ENCODE data around the gene RAB24. TPM values are rescaled to one million over a fixed set of nuclear protein-coding genes. Genes with fewer than 3 reads are reported as not detected.

RAB24 gene
- total and polyA plus RNA-seq, 7 donors, result 14.9 to 38.2 (median 21.1) TPM

GRCh38 chr5:177350776-177351391 is 47.4 kb upstream of the RAB24 start:
- peaks cover 21% of the 10 kb centered on the region for H3K4me1 ChIP-seq
- 13 to 15% (median 14%) methylated on average over 19 of the region's 19 CpGs for WGBS, 3 donors
- H3K4me3 ChIP-seq, result peak overlapping the region; percentile 94
- no peaks in the 10 kb centered on the region for H3K9me3 ChIP-seq
- ATAC-seq (peak in 3 of 4 donors; percentile 31 to 39 (median 31)), DNase-seq (peak in 1 of 2 donors; percentile 57)
- H3K27me3 ChIP-seq (ENCODE audit: insufficient read depth in 3 of 3, low read length in 2 of 3), result no peaks in the 10 kb centered on the region
- no peak for TF ChIP-seq CTCF (IDR thresholded peaks at IDR 0.05)
- intact Hi-C loops (cut with DNase I), result loop anchor here in 1 of 2 donors (5.0 kb wide), 1 partner anchor 39 kb away; the partner anchor contains the start of gene MXD3
- H3K36me3 ChIP-seq (ENCODE audit: insufficient read depth in 1 of 2, low read depth in 1 of 2), result peaks cover 9 to 26% of the 10 kb centered on the region in 2 donors
- H3K27ac ChIP-seq, result peak overlapping the region; percentile 94

GRCh38 chr5:177349762-177350161 is 46.2 kb upstream of the RAB24 start:
- ATAC-seq (no peak), DNase-seq (no peak)
- Histone ChIP-seq H3K36me3 (ENCODE audit: insufficient read depth in 1 of 2, low read depth in 1 of 2) (peaks cover 9 to 28% of the 10 kb centered on the region in 2 donors), H3K27ac (no peak overlapping the region), H3K4me3 (peak overlapping the region; percentile 94), H3K27me3 (ENCODE audit: insufficient read depth in 3 of 3, low read length in 2 of 3) (no peaks in the 10 kb centered on the region), H3K4me1 (peaks cover 21% of the 10 kb centered on the region), H3K9me3 (no peaks in the 10 kb centered on the region)
- intact Hi-C loops (cut with DNase I), result loop anchor here in 1 of 2 donors (5.0 kb wide), 1 partner anchor 37 kb away; the partner anchor contains the start of gene MXD3
- WGBS, 3 donors, result 81 to 91% (median 88%) methylated on average over 5 of the region's 5 CpGs
- TF ChIP-seq CTCF (IDR thresholded peaks at IDR 0.05), result no peak

GRCh38 chr5:177349362-177349647 is 45.8 kb upstream of the RAB24 start:
- WGBS, 3 donors, result 68 to 75% (median 71%) methylated on average over 3 of the region's 3 CpGs
- Histone ChIP-seq H3K9me3 (no peaks in the 10 kb centered on the region), H3K36me3 (ENCODE audit: insufficient read depth in 1 of 2, low read depth in 1 of 2) (peaks cover 9 to 33% of the 10 kb centered on the region in 2 donors), H3K4me1 (peaks cover 21% of the 10 kb centered on the region), H3K27ac (no peak overlapping the region), H3K27me3 (ENCODE audit: insufficient read depth in 3 of 3, low read length in 2 of 3) (no peaks in the 10 kb centered on the region), H3K4me3 (peak overlapping the region; percentile 4)
- ATAC-seq, result no peak
- no peak for DNase-seq
- no peak for TF ChIP-seq CTCF (IDR thresholded peaks at IDR 0.05)
- intact Hi-C loops (cut with DNase I), result no loop called here

GRCh38 chr5:177347699-177348098 is 44.2 kb upstream of the RAB24 start:
- Histone ChIP-seq H3K27ac (no peak overlapping the region), H3K27me3 (ENCODE audit: insufficient read depth in 3 of 3, low read length in 2 of 3) (no peaks in the 10 kb centered on the region), H3K4me1 (peaks cover 21% of the 10 kb centered on the region), H3K9me3 (no peaks in the 10 kb centered on the region), H3K4me3 (no peak overlapping the region), H3K36me3 (ENCODE audit: insufficient read depth in 1 of 2, low read depth in 1 of 2) (peaks cover 9 to 37% of the 10 kb centered on the region in 2 donors)
- intact Hi-C loops (cut with DNase I), result no loop called here
- TF ChIP-seq CTCF (IDR thresholded peaks at IDR 0.05), result no peak
- DNase-seq (no peak), ATAC-seq (no peak)
- 88 to 91% (median 90%) methylated on average over 4 of the region's 4 CpGs for WGBS, 3 donors

- WGBS, 3 donors, result 76 to 91% (median 80%) methylated on average over 4 of the region's 4 CpGs
- Histone ChIP-seq H3K4me3 (no peak overlapping the region), H3K36me3 (ENCODE audit: insufficient read depth in 1 of 2, low read depth in 1 of 2) (peaks cover 9 to 44% of the 10 kb centered on the region in 2 donors), H3K27me3 (ENCODE audit: insufficient read depth in 3 of 3, low read length in 2 of 3) (no peaks in the 10 kb centered on the region), H3K27ac (no peak overlapping the region), H3K4me1 (peaks cover 21% of the 10 kb centered on the region), H3K9me3 (no peaks in the 10 kb centered on the region)
- no peak for DNase-seq
- TF ChIP-seq CTCF (IDR thresholded peaks at IDR 0.05), result no peak
- no peak for ATAC-seq
- intact Hi-C loops (cut with DNase I), result no loop called here
Measured at GRCh38 chr5:177346820-177347219, 43.3 kb upstream of the RAB24 start.
